ENCODE results near the gene SMIM10L1. TPM values are rescaled to one million over a fixed set of nuclear protein-coding genes. Genes with fewer than 3 reads are reported as not detected.
A peak's percentile ranks its signal among the peaks of the same experiment; 100 is the strongest.

The SMIM10L1 gene
- total and polyA plus RNA-seq, 12 donors, result 12.5 to 26.2 (median 19.3) TPM

GRCh38 chr12:11166300-11166699 lies 4.7 kb upstream of the SMIM10L1 start:
- DNase-seq (no peak), ATAC-seq (no peak)
- Histone ChIP-seq H3K27me3 (no peaks in the 10 kb centered on the region), H3K36me3 (peaks cover 0 to 34% (median 0%) of the 10 kb centered on the region in 9 donors), H3K4me1 (peaks cover 3 to 43% (median 24%) of the 10 kb centered on the region in 9 donors), H3K27ac (no peak overlapping the region), H3K4me3 (no peak overlapping the region), H3K9me3 (no peaks in the 10 kb centered on the region)
- TF ChIP-seq, protein P1, sequence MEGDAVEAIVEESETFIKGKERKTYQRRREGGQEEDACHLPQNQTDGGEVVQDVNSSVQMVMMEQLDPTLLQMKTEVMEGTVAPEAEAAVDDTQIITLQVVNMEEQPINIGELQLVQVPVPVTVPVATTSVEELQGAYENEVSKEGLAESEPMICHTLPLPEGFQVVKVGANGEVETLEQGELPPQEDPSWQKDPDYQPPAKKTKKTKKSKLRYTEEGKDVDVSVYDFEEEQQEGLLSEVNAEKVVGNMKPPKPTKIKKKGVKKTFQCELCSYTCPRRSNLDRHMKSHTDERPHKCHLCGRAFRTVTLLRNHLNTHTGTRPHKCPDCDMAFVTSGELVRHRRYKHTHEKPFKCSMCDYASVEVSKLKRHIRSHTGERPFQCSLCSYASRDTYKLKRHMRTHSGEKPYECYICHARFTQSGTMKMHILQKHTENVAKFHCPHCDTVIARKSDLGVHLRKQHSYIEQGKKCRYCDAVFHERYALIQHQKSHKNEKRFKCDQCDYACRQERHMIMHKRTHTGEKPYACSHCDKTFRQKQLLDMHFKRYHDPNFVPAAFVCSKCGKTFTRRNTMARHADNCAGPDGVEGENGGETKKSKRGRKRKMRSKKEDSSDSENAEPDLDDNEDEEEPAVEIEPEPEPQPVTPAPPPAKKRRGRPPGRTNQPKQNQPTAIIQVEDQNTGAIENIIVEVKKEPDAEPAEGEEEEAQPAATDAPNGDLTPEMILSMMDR (IDR thresholded peaks at IDR 0.05), result no peak
- intact Hi-C loops (cut with DNase I), result loop anchor here in 1 of 10 donors (10.0 kb wide), 1 partner anchor 101 kb away; the partner anchor contains the start of gene TAS2R46

DNA sequence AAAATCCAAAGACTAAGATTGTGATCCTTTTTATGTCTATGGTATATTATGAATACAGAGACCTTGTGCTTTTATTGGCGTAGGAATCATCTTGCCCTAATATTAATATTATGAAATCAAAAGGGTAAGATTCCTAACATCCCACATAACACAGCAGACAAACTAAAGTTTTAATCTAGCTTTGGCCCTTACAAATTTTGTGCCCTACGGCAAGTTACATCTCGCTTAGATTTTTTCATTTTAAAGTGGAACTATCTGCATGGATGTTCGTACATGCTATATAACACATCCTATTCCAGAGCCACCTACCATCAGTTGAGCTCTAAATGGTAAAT lies 217 bp upstream of the SMIM10L1 start:
- H3K27ac ChIP-seq, result peak overlapping the region; percentile 90 to 99 (median 98)
- H3K27me3 ChIP-seq, result no peaks in the 10 kb centered on the region
- peak overlapping the region; percentile 61 to 98 (median 86) for H3K4me3 ChIP-seq
- no peak for DNase-seq
- TF ChIP-seq, protein P1 (IDR thresholded peaks at IDR 0.05), result no peak
- no peaks in the 10 kb centered on the region for H3K9me3 ChIP-seq
- ATAC-seq, result no peak
- intact Hi-C loops (cut with DNase I), result loop anchor here in 3 of 10 donors (10.0 kb wide), 2 partner anchors 206 to 216 kb away; no protein-coding TSS in a partner anchor
- peaks cover 3 to 56% (median 38%) of the 10 kb centered on the region in 9 donors for H3K4me1 ChIP-seq
- 1 to 3% methylated on average over 4 of the region's 4 CpGs for WGBS, 2 donors
- peaks cover 0 to 19% (median 0%) of the 10 kb centered on the region in 9 donors for H3K36me3 ChIP-seq

DNA sequence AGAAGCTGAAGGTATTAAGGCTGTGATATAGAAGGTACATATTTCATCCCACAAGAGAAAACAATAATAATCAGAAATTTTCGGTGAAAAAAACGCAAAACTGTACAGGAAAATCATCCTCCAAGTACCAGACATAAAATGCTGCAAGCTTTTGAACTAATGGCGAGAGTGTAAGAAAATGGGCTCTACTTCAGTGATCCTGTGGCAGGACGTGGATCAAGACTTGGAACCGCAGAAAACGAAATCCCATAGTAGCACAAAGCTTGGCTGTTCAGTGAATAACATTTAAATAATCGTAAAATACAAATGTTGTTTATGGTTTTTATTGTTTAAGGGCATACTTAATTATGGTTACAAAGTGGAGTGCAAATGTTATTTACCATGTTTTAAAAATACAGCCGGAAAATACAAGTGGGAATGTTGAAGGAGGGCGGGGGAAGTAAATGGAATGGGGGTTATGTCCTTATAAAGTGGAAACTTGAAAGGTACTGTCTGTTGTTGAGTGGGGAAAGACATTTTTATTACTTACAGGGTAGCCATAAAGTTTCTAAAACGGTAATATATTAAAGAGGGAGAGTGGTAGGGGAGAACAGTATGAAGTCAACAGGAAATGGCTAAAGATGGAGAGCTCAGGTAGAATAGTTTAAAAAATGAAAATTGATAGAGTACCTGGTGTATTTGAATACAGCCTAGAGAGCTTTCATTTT lies 1.1 kb downstream of the SMIM10L1 start:
- DNase-seq (no peak), ATAC-seq (no peak)
- WGBS, 2 donors, result 2 to 5% methylated on average over 10 of the region's 10 CpGs
- Histone ChIP-seq H3K36me3 (peaks cover 0 to 13% (median 0%) of the 10 kb centered on the region in 9 donors), H3K27me3 (no peaks in the 10 kb centered on the region), H3K27ac (peak overlapping the region in 9 of 10 donors; percentile 90 to 99 (median 98)), H3K4me3 (peak overlapping the region; percentile 61 to 98 (median 86)), H3K9me3 (no peaks in the 10 kb centered on the region), H3K4me1 (peaks cover 3 to 55% (median 38%) of the 10 kb centered on the region in 9 donors)
- intact Hi-C loops (cut with DNase I), result loop anchor here in 3 of 10 donors (10.0 kb wide), 2 partner anchors 207 to 217 kb away; no protein-coding TSS in a partner anchor
- TF ChIP-seq, protein P1 (IDR thresholded peaks at IDR 0.05), result no peak

- ATAC-seq (no peak), DNase-seq (no peak)
- Histone ChIP-seq H3K4me1 (peaks cover 3 to 43% (median 30%) of the 10 kb centered on the region in 9 donors), H3K9me3 (no peaks in the 10 kb centered on the region), H3K27ac (no peak overlapping the region), H3K27me3 (no peaks in the 10 kb centered on the region), H3K4me3 (no peak overlapping the region), H3K36me3 (peaks cover 0 to 13% (median 0%) of the 10 kb centered on the region in 9 donors)
- TF ChIP-seq, protein P1 (IDR thresholded peaks at IDR 0.05), result no peak
- WGBS, 2 donors, result 98 to 99% methylated on average over 2 of the region's 2 CpGs
- intact Hi-C loops (cut with DNase I), result loop anchor here in 3 of 10 donors (10.0 kb wide), 2 partner anchors 209 to 219 kb away; no protein-coding TSS in a partner anchor
Observed at GRCh38 chr12:11174022-11174421, 3.0 kb downstream of the SMIM10L1 start.
